H9 (cell line): ENCODE data around the gene PXT1. TPM values are rescaled to one million over a fixed set of nuclear protein-coding genes. Genes with fewer than 3 reads are reported as not detected.

Source experiments
- DNase-seq: peaks from one replicate; pipeline ENCODE4 v3.0.0-alpha.2; 2017
- H2AFZ ChIP-seq: one replicate; pipeline ENCODE4 v1.6.1; 2013; ENCODE audit warnings: mild to moderate bottlenecking, low read length, control low read depth, moderate library complexity
- H2AK5ac ChIP-seq: 2 replicates; pipeline ENCODE4 v1.6.1; 2013; ENCODE audit warnings: low read length, control low read depth, mixed read lengths; ENCODE audit not compliant: insufficient read length
- H2BK120ac ChIP-seq: one replicate; pipeline ENCODE4 v1.6.1; 2013; ENCODE audit warnings: low read depth, mild to moderate bottlenecking, low read length, control low read depth, inconsistent platforms; ENCODE audit not compliant: poor library complexity, severe bottlenecking
- H2BK12ac ChIP-seq: 2 replicates; pipeline ENCODE4 v1.6.1; 2013; ENCODE audit warnings: low read length, control low read depth, mixed read lengths, low read depth; ENCODE audit not compliant: insufficient read length
- H2BK15ac ChIP-seq: 2 replicates; pipeline ENCODE4 v1.6.1; 2013; ENCODE audit warnings: low read depth, low read length, control low read depth
- H2BK20ac ChIP-seq: one replicate; pipeline ENCODE4 v1.6.1; 2013; ENCODE audit warnings: low read depth, mild to moderate bottlenecking, low read length, control low read depth, inconsistent platforms; ENCODE audit not compliant: poor library complexity, severe bottlenecking
- H2BK5ac ChIP-seq: 2 replicates; pipeline ENCODE4 v1.6.1; 2013; ENCODE audit warnings: low read length, control low read depth, mixed read lengths; ENCODE audit not compliant: insufficient read length
- H3K14ac ChIP-seq: 2 replicates; pipeline ENCODE4 v1.6.1; 2013; ENCODE audit warnings: low read length, control low read depth; ENCODE audit not compliant: insufficient read depth
- H3K18ac ChIP-seq: 2 replicates; pipeline ENCODE4 v1.6.1; 2013; ENCODE audit warnings: low read depth, mild to moderate bottlenecking, mixed read lengths, low read length, control low read depth; ENCODE audit not compliant: insufficient read length
- H3K23ac ChIP-seq: 2 replicates; pipeline ENCODE4 v1.6.1; 2013; ENCODE audit warnings: low read length, control low read depth, mixed read lengths, low read depth; ENCODE audit not compliant: insufficient read length
- H3K23me2 ChIP-seq: 2 replicates; pipeline ENCODE4 v1.6.1; 2013; ENCODE audit warnings: low read depth, mild to moderate bottlenecking, mixed read lengths, low read length, control low read depth; ENCODE audit not compliant: insufficient read length, poor library complexity, severe bottlenecking
- H3K27ac ChIP-seq: 2 replicates; pipeline ENCODE4 v1.5.1; 2013; ENCODE audit warnings: low read length, control low read depth, mixed read lengths, low read depth; ENCODE audit not compliant: insufficient read length
- H3K27me3 ChIP-seq: 2 replicates; pipeline ENCODE4 v1.6.1; 2013; ENCODE audit warnings: low read length, control low read depth, inconsistent platforms; ENCODE audit not compliant: insufficient read depth
- H3K4ac ChIP-seq: 2 replicates; pipeline ENCODE4 v1.6.1; 2013; ENCODE audit warnings: low read depth, mild to moderate bottlenecking, control low read depth, inconsistent platforms, low read length, moderate library complexity
- H3K4me1 ChIP-seq: 2 replicates; pipeline ENCODE4 v1.6.1; 2013; ENCODE audit warnings: low read length, control low read depth, inconsistent platforms; ENCODE audit not compliant: insufficient read depth
- H3K4me2 ChIP-seq: 2 replicates; pipeline ENCODE4 v1.6.1; 2013; ENCODE audit warnings: low read length, control low read depth, mixed read lengths; ENCODE audit not compliant: insufficient read length, insufficient read depth
- H3K56ac ChIP-seq: 2 replicates; pipeline ENCODE4 v1.6.1; 2013; ENCODE audit warnings: low read depth, mild to moderate bottlenecking, mixed read lengths, low read length, control low read depth; ENCODE audit not compliant: insufficient read length
- H3K79me1 ChIP-seq: 2 replicates; pipeline ENCODE4 v1.6.1; 2013; ENCODE audit warnings: low read depth, mild to moderate bottlenecking, moderate library complexity, low read length, control low read depth, inconsistent platforms; ENCODE audit not compliant: insufficient read depth, poor library complexity, severe bottlenecking
- H3K79me2 ChIP-seq: 2 replicates; pipeline ENCODE4 v1.6.1; 2013; ENCODE audit warnings: low read length, control low read depth, inconsistent platforms; ENCODE audit not compliant: insufficient read depth
- H3K9ac ChIP-seq: 2 replicates; pipeline ENCODE4 v1.6.1; 2013; ENCODE audit warnings: low read length, control low read depth, mixed read lengths; ENCODE audit not compliant: insufficient read length; ENCODE audit errors: extremely low read depth
- H3K9me3 ChIP-seq: one replicate; pipeline ENCODE4 v1.6.1; 2013; ENCODE audit warnings: low read depth, low read length, inconsistent platforms; ENCODE audit not compliant: control insufficient read depth
- H3T11ph ChIP-seq: one replicate; pipeline ENCODE4 v1.6.1; 2013; ENCODE audit warnings: mild to moderate bottlenecking, low read length, control low read depth, inconsistent platforms
- H4K20me1 ChIP-seq: one replicate; pipeline ENCODE4 v1.6.1; 2013; ENCODE audit not compliant: control insufficient read depth, insufficient read length, insufficient read depth
- H4K5ac ChIP-seq: 2 replicates; pipeline ENCODE4 v1.6.1; 2013; ENCODE audit warnings: low read depth, mild to moderate bottlenecking, mixed read lengths, low read length, control low read depth; ENCODE audit not compliant: insufficient read length
- H4K8ac ChIP-seq: replicated peaks from 2 replicates; pipeline ENCODE4 v1.6.1; 2013; ENCODE audit warnings: low read length, control low read depth, mixed read lengths, low read depth; ENCODE audit not compliant: insufficient read length
- H4K91ac ChIP-seq: 2 replicates; pipeline ENCODE4 v1.6.1; 2013; ENCODE audit warnings: low read depth, mild to moderate bottlenecking, moderate library complexity, mixed read lengths, low read length, control low read depth; ENCODE audit not compliant: insufficient read length
- H3K27ac Mint-ChIP-seq, 3 experiments: 2 replicates in 2 of 3; 3 replicates in 1 of 3; pipeline ENCODE4 v1.8.0; 2020 to 2021; ENCODE audit warnings: mixed read lengths in 3 of 3, mild to moderate bottlenecking in 1 of 3, moderate library complexity in 1 of 3
- H3K27me3 Mint-ChIP-seq: 2 replicates; pipeline ENCODE4 v1.8.0; 2021; ENCODE audit warnings: low read depth, mild to moderate bottlenecking, moderate library complexity, mixed read lengths
- H3K36me3 Mint-ChIP-seq, 3 experiments: 2 replicates in 2 of 3; 3 replicates in 1 of 3; pipeline ENCODE4 v1.8.0; 2020 to 2021; ENCODE audit warnings: low read depth in 3 of 3, mixed read lengths in 3 of 3; ENCODE audit not compliant: insufficient read depth in 1 of 3
- H3K4me1 Mint-ChIP-seq, 2 experiments: 2 replicates each; pipeline ENCODE4 v1.8.0; 2020; ENCODE audit warnings: mixed read lengths in 2 of 2
- H3K4me3 Mint-ChIP-seq, 2 experiments: 2 replicates in 1 of 2; 3 replicates in 1 of 2; pipeline ENCODE4 v1.8.0; 2020 to 2021; ENCODE audit warnings: mild to moderate bottlenecking in 2 of 2, mixed read lengths in 2 of 2, moderate library complexity in 1 of 2
- H3K9me3 Mint-ChIP-seq, 2 experiments: 2 replicates in 1 of 2; 3 replicates in 1 of 2; pipeline ENCODE4 v1.8.0; 2020; ENCODE audit warnings: mild to moderate bottlenecking in 2 of 2, mixed read lengths in 2 of 2, moderate library complexity in 1 of 2
- CTCF ChIP-seq: fragments of 200-600 bp; sonication (generic); conservative IDR thresholded peaks from 3 replicates; pipeline ENCODE4 v1.8.0; 2021; ENCODE audit warnings: antibody characterized with exemption, mild to moderate bottlenecking
- WGBS: extraction: QIAGEN DNeasy Blood & Tissue Kit; methylation state at CpG from one replicate; pipeline ENCODE4 v1.1.7; 2013; ENCODE audit warnings: missing lambda C conversion rate, low lambda C conversion rate, mixed read lengths; ENCODE audit not compliant: insufficient read length; ENCODE audit errors: extremely low coverage; 5-methylcytosine and 5-hydroxymethylcytosine counted together
- total RNA-seq: library from RNA; stranded (reverse); gene quantifications from 2 replicates; pipeline ENCODE4 v1.2.1, GENCODE V29; 2021

Gene PXT1
- total RNA-seq, 1 experiment from 2014 or later, result not detected

- no peak overlapping the region for H2BK20ac ChIP-seq
- Mint-ChIP-seq H3K36me3 (peaks cover 0 to 6% (median 0%) of the 10 kb centered on the region in 3 experiments; a peak in 1 of 7 replicates), H3K4me3 (no peak overlapping the region; a peak in 1 of 5 replicates), H3K27ac (no peak overlapping the region; a peak in 1 of 7 replicates), H3K27me3 (no peaks in the 10 kb centered on the region; the same call in none of the 2 replicates), H3K4me1 (peaks cover 2 to 11% of the 10 kb centered on the region in 2 experiments), H3K9me3 (peaks cover 0 to 4% of the 10 kb centered on the region in 2 experiments; a peak in 2 of 5 replicates)
- no peak overlapping the region for H3K14ac ChIP-seq
- no peak overlapping the region for H3T11ph ChIP-seq
- H3K27me3 ChIP-seq, result no peaks in the 10 kb centered on the region
- H4K5ac ChIP-seq, result no peak overlapping the region
- H2BK15ac ChIP-seq, result no peak overlapping the region
- no peak for TF ChIP-seq CTCF
- no peak overlapping the region for H3K56ac ChIP-seq
- H4K91ac ChIP-seq, result no peak overlapping the region
- no peaks in the 10 kb centered on the region for H3K9me3 ChIP-seq
- H3K4me1 ChIP-seq, result no peaks in the 10 kb centered on the region
- H2BK120ac ChIP-seq, result no peak overlapping the region
- H3K9ac ChIP-seq, result no peak overlapping the region
- no peak overlapping the region for H3K4me2 ChIP-seq
- DNase-seq, result no peak
- no peak overlapping the region for H2BK12ac ChIP-seq
- no peak overlapping the region for H2AFZ ChIP-seq
- H4K20me1 ChIP-seq, result no peaks in the 10 kb centered on the region
- no peak overlapping the region for H2AK5ac ChIP-seq
- no peak overlapping the region for H3K23ac ChIP-seq
- no peak overlapping the region for H4K8ac ChIP-seq
- H2BK5ac ChIP-seq, result no peak overlapping the region
- no peak overlapping the region for H3K4ac ChIP-seq
- H3K18ac ChIP-seq, result no peak overlapping the region
- no peaks in the 10 kb centered on the region for H3K79me1 ChIP-seq
- H3K79me2 ChIP-seq, result 0 out of 2 replicates have a peak, but pooled peaks cover 2% of the 10 kb centered on the region
- no CpG with 5 or more reads among the region's 3 CpGs for WGBS
- H3K27ac ChIP-seq, result no peak overlapping the region
- no peaks in the 10 kb centered on the region for H3K23me2 ChIP-seq
These were observed 74.9 kb downstream of the PXT1 start for GRCh38 chr6:36367743-36368142.
